Peyer's patch (tissue), 4 donors: Measurements from ENCODE around the gene TBL2. TPM values are rescaled to one million over a fixed set of nuclear protein-coding genes. Genes with fewer than 3 reads are reported as not detected.
A peak's percentile ranks its signal among the peaks of the same experiment; 100 is the strongest.
"Not testable (repeated sequence)": the region's sequence is repeated elsewhere in the genome, so short reads cannot be mapped to it uniquely, and the experiment has no call there.

Experiments used
- DNase-seq, 3 donors: peaks; one replicate each; pipeline ENCODE4 v3.0.0-alpha.2; 2017 to 2019
- H3K27ac ChIP-seq, 4 donors: fragments of 200-600 bp; sonication (generic); one replicate each; pipeline ENCODE4 v1.5.1; 2016 to 2019
- H3K27me3 ChIP-seq, 2 donors: fragments of 200-600 bp; sonication (generic); one replicate each; pipeline ENCODE4 v1.5.1; 2019
- H3K36me3 ChIP-seq, 3 donors: fragments of 200-600 bp; sonication (generic); one replicate each; pipeline ENCODE4 v1.5.1; 2016 to 2019
- H3K4me1 ChIP-seq, 4 donors: fragments of 200-600 bp; sonication (generic); one replicate each; pipeline ENCODE4 v1.5.1; 2016 to 2019
- H3K4me3 ChIP-seq, 4 donors: fragments of 200-600 bp; sonication (generic); 1 replicate in 3 of 4; 2 replicates in 1 of 4; pipeline ENCODE4 v1.5.1; 2016 to 2019; ENCODE audit warnings: mild to moderate bottlenecking in 1 of 4
- H3K9me3 ChIP-seq, 4 donors: fragments of 200-600 bp; sonication (generic); one replicate each; pipeline ENCODE4 v1.5.1; 2016 to 2019; ENCODE audit warnings: mild to moderate bottlenecking in 1 of 4
- POLR2A ChIP-seq, 2 donors: fragments of 450-650 bp; IDR thresholded peaks; one replicate each; pipeline ENCODE4 v1.5.1; 2017; ENCODE audit warnings: antibody characterized with exemption in 2 of 2, mild to moderate bottlenecking in 2 of 2, moderate library complexity in 2 of 2
- total RNA-seq, 4 donors: library from RNA; depleted of rRNA; stranded (reverse); fragments of >200 nt; gene quantifications; one replicate each; pipeline ENCODE4 v1.1.0, GENCODE V29; 2016
- TF ChIP-seq, protein P1 (sequence below), 6 experiments: fragments of 450-650 bp in 4 of 6; fragments of 200-600 bp in 2 of 6; sonication (generic) in 1 of 6; IDR thresholded peaks; one replicate each; pipeline ENCODE4 v1.5.1; 2017 to 2019; ENCODE audit warnings: antibody characterized with exemption in 6 of 6, mild to moderate bottlenecking in 3 of 6, moderate library complexity in 1 of 6

Gene TBL2
- total RNA-seq, 4 donors from 2014 or later = 35.6 to 61.9 (median 46.1) TPM

DNA sequence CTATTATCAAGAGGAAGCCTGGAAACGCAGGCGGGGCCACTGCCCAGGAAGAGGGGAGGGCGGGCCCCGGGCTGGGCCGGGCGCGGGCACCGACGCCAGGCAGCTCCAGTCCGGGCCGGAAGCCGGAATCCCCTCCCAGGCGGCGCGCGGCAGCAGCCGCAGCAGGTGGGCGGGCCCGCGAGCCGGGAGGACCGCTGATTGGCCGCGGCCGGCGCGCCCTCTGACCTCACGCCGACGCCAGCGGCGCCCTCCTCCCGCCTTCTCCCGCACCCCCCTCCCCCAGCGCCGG is 21.3 kb downstream of the TBL2 start:
- Histone ChIP-seq H3K27ac (peak overlapping the region; percentile 92 to 100 (median 100)), H3K9me3 (no peaks in the 10 kb centered on the region), H3K36me3 (peaks cover 0 to 27% (median 0%) of the 10 kb centered on the region in 3 donors), H3K27me3 (no peaks in the 10 kb centered on the region), H3K4me1 (peaks cover 0 to 33% (median 5%) of the 10 kb centered on the region in 4 donors), H3K4me3 (peak overlapping the region; percentile 70 to 97 (median 88))
- TF ChIP-seq, protein P1, sequence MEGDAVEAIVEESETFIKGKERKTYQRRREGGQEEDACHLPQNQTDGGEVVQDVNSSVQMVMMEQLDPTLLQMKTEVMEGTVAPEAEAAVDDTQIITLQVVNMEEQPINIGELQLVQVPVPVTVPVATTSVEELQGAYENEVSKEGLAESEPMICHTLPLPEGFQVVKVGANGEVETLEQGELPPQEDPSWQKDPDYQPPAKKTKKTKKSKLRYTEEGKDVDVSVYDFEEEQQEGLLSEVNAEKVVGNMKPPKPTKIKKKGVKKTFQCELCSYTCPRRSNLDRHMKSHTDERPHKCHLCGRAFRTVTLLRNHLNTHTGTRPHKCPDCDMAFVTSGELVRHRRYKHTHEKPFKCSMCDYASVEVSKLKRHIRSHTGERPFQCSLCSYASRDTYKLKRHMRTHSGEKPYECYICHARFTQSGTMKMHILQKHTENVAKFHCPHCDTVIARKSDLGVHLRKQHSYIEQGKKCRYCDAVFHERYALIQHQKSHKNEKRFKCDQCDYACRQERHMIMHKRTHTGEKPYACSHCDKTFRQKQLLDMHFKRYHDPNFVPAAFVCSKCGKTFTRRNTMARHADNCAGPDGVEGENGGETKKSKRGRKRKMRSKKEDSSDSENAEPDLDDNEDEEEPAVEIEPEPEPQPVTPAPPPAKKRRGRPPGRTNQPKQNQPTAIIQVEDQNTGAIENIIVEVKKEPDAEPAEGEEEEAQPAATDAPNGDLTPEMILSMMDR (IDR thresholded peaks at IDR 0.05) = no peak
- no peak for TF ChIP-seq POLR2A (IDR thresholded peaks at IDR 0.05)
- DNase-seq = peak; percentile 90 to 97 (median 97)

DNA sequence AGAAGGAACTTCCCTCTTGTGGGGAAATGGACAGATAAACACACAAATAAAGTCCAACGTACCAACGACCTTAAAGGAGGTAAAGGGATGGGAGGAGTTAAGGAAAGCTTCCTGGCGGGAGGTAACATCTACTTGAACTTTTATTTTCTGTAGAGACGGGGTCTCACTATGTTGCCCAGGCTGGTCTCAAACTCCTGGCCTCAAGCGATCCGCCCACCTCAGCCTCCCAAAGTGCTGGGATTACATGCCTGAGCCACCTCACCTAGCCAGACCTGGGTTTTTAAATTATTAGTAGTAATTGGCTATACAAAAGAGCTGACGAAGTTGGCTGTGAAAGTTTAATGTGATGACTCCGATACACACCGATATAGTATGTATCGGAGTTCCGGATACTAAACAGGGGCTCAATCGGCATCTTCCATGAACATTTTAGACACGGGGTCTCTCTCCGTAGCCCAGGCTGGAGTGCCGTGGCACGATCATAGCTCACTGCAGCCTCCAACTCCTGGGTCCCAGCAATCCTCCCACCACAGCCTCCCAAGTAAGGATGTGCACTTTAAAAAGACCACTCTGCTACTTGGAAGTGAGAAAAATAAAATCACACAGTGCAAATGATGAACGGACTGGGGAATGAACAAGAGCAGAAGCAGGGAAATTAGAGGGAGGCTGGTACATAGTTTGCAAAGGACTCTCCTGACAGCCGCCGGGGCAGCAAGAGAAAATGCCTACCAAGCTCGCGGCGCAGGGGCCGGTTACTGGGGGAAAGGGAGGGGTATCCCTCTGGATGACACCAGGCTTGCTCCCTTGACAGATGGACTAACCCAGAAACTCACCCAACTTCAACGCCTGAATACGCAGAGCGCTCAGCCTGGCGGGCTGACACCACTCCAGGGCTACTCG is 21.9 kb downstream of the TBL2 start:
- Histone ChIP-seq H3K9me3 (no peaks in the 10 kb centered on the region), H3K27me3 (no peaks in the 10 kb centered on the region), H3K4me1 (peaks cover 0 to 33% (median 5%) of the 10 kb centered on the region in 4 donors), H3K36me3 (peaks cover 0 to 33% (median 0%) of the 10 kb centered on the region in 3 donors), H3K4me3 (peak overlapping the region; percentile 70 to 97 (median 88)), H3K27ac (peak overlapping the region; percentile 92 to 100 (median 100))
- TF ChIP-seq POLR2A (IDR thresholded peaks at IDR 0.05) = peak in 1 of 2 donors; percentile 77
- TF ChIP-seq, protein P1 (IDR thresholded peaks at IDR 0.05) = no peak
- no peak for DNase-seq

DNA sequence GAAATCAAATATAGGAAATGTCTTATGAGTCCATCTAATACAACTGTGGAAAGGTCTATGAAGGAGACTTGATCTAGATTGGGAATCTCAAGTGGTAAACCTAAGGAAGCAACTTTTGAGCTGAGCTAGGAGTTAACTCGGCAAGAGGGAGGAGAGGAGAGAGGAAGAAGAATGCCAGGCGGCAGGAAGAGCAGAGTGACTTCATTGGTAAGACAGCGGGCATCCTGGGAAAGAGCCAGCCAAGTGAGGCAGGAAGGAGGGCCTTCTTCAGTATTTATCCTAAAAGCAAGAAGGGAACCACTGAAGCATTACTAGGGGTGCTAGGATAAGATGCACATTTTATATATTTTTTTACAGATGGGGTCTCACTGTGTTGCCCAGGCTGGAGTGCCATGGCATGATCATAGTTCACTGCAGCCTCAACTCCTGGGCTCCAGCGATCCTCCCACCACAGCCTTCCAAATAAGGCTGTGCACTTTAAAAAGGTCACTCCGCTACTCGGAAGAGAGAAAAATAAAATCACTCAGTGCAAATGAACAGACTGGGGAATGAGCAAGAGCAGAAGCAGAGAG is 22.9 kb downstream of the TBL2 start:
- Histone ChIP-seq H3K27ac (peak overlapping the region in 3 of 4 donors; percentile 99 to 100 (median 100)), H3K27me3 (no peaks in the 10 kb centered on the region), H3K36me3 (peaks cover 0 to 41% (median 0%) of the 10 kb centered on the region in 3 donors), H3K9me3 (no peaks in the 10 kb centered on the region), H3K4me3 (peak overlapping the region in 2 of 4 donors; percentile 85 to 97), H3K4me1 (peaks cover 0 to 33% (median 5%) of the 10 kb centered on the region in 4 donors)
- no peak for TF ChIP-seq POLR2A (IDR thresholded peaks at IDR 0.05)
- TF ChIP-seq, protein P1 (IDR thresholded peaks at IDR 0.05) = no peak
- no peak for DNase-seq

DNA sequence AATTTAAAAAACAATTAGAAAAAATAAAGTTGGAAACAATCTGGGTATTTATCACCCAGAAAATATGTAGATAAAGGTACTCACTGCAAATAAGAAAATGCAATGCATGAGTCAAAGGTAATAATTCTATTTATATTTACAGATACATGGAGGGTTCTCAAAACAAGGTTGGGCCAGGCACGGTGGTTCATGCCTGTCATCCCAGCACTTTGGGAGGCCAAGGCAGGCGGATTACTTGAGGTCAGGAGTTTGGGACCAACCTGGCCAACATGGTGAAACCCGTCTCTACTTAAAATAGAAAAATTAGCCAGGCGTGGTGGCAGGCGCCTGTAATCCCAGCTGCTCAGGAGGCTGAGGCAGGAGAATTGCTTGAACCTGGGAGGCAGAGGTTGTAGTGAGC is 28.3 kb downstream of the TBL2 start:
- not testable (repeated sequence) for H3K27ac ChIP-seq, H3K9me3 ChIP-seq, DNase-seq, H3K4me3 ChIP-seq, H3K27me3 ChIP-seq
- peaks cover 0 to 17% (median 0%) of the 10 kb centered on the region in 4 donors for H3K4me1 ChIP-seq
- peaks cover 0 to 90% (median 0%) of the 10 kb centered on the region in 3 donors for H3K36me3 ChIP-seq

DNA sequence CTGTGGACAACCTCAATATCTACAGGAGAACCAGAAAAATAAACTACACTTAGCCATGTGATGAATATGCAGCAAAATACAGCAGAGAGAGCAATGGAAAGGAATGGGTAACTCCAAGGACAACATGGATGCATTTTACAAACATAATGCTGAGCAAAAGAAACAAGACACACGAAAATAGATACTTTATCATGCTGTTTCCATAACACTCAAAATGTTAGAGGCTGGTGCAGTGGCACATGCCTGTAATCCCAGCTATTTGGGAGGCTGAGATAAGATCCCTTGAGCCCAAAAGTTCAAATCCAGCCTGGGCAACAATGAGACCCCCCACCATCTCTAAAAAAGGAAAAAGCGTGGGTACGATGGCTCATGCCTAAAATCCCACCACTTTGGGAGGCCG is 29.2 kb downstream of the TBL2 start:
- Histone ChIP-seq H3K4me1 (peaks cover 0 to 7% (median 0%) of the 10 kb centered on the region in 4 donors), H3K27me3 (no peaks in the 10 kb centered on the region), H3K36me3 (peaks cover 0 to 92% (median 0%) of the 10 kb centered on the region in 3 donors), H3K4me3 (no peak overlapping the region), H3K9me3 (no peaks in the 10 kb centered on the region), H3K27ac (no peak overlapping the region)
- DNase-seq = no peak
- TF ChIP-seq, protein P1 (IDR thresholded peaks at IDR 0.05) = no peak
- no peak for TF ChIP-seq POLR2A (IDR thresholded peaks at IDR 0.05)

DNA sequence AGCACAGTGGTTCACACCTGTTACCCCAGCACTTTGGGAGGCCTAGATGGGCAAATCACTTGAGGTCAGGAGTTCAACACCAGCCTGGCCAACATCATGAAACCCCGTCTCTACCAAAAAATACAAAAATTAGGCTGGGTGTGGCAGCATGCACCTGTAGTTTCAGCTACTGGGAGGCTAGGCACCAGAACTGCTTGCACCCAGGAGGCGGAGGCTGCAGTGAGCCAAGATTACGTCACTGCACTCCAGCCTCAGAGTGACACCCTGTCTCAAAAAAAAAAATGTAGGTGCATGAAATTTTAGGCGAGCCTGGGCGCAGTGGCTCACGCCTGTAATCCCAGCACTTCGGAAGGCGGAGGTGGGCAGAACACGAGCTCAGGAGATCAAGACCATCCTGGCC is 30.5 kb downstream of the TBL2 start:
- no peak for TF ChIP-seq POLR2A (IDR thresholded peaks at IDR 0.05)
- TF ChIP-seq, protein P1 (IDR thresholded peaks at IDR 0.05) = no peak
- Histone ChIP-seq H3K9me3 (no peaks in the 10 kb centered on the region), H3K4me3 (no peak overlapping the region), H3K27ac (no peak overlapping the region), H3K27me3 (no peaks in the 10 kb centered on the region), H3K4me1 (peaks cover 0 to 5% (median 0%) of the 10 kb centered on the region in 4 donors), H3K36me3 (peaks cover 0 to 92% (median 0%) of the 10 kb centered on the region in 3 donors)
- DNase-seq = no peak
